IMR-90 (cell line): Measurements from ENCODE around the gene AFAP1L1. TPM values are rescaled to one million over a fixed set of nuclear protein-coding genes. Genes with fewer than 3 reads are reported as not detected.
A peak's percentile ranks its signal among the peaks of the same experiment; 100 is the strongest.

ENCODE experiments used
- ATAC-seq: fragments of 200-7000 bp; cut with Tn5 transposase; 2 replicates; pipeline ENCODE4 v1.9.1; 2020; ENCODE audit warnings: low read depth, mild to moderate bottlenecking, moderate library complexity
- BruUV-seq: library from RNA; stranded (reverse); fragments of 400-500 nt; replicated peaks from 2 replicates; lab custom pipeline; 2021; lab: Mats Ljungman, UMichigan
- CTCF ChIA-PET: fragments of 300-600 bp; formaldehyde crosslinking; extraction: SDS; loops from one replicate; lab custom pipeline; 2021; ENCODE audit warnings: antibody characterized with exemption; lab: Yijun Ruan, JAX
- POLR2A ChIA-PET: fragments of 300-600 bp; sonication (Branson Sonifier 250); formaldehyde crosslinking; loops from one replicate; lab custom pipeline; 2022; ENCODE audit warnings: antibody characterized with exemption; ENCODE audit not compliant: unreplicated experiment; lab: Charles Lee
- DNase-seq: peaks from one replicate; pipeline ENCODE4 v3.0.0; 2013
- H2AFZ ChIP-seq: replicated peaks from 2 replicates; pipeline ENCODE3; 2013; ENCODE audit warnings: low read length, mild to moderate bottlenecking; ENCODE audit not compliant: poor library complexity
- H2AK5ac ChIP-seq: 2 replicates; pipeline ENCODE4 v1.6.1; 2013; ENCODE audit warnings: low read depth, low read length, inconsistent platforms
- H2AK9ac ChIP-seq: replicated peaks from 2 replicates; pipeline ENCODE3; 2013; ENCODE audit warnings: mild to moderate bottlenecking, low read depth, low read length, moderate library complexity; ENCODE audit not compliant: poor library complexity
- H2BK120ac ChIP-seq: 2 replicates; pipeline ENCODE4 v1.6.1; 2013; ENCODE audit warnings: low read depth, low read length, inconsistent platforms
- H2BK15ac ChIP-seq: 3 replicates; pipeline ENCODE4 v1.6.1; 2013; ENCODE audit warnings: low read depth, low read length, inconsistent platforms
- H2BK20ac ChIP-seq: 2 replicates; pipeline ENCODE4 v1.6.1; 2013; ENCODE audit warnings: low read depth, mild to moderate bottlenecking, inconsistent platforms, low read length, moderate library complexity
- H2BK5ac ChIP-seq: 2 replicates; pipeline ENCODE4 v1.6.1; 2013; ENCODE audit warnings: mild to moderate bottlenecking, low read depth, low read length, inconsistent platforms; ENCODE audit not compliant: poor library complexity, severe bottlenecking
- H3K14ac ChIP-seq: replicated peaks from 2 replicates; pipeline ENCODE4 v1.6.1; 2013; ENCODE audit warnings: low read depth, low read length, inconsistent platforms
- H3K18ac ChIP-seq: 2 replicates; pipeline ENCODE4 v1.6.1; 2013; ENCODE audit warnings: low read depth, low read length, control low read depth
- H3K23ac ChIP-seq: 2 replicates; pipeline ENCODE4 v1.6.1; 2013; ENCODE audit warnings: low read depth, low read length, inconsistent platforms
- H3K27ac ChIP-seq: 2 replicates; pipeline ENCODE4 v1.5.1; 2013; ENCODE audit warnings: mild to moderate bottlenecking, control low read depth, low read length; ENCODE audit not compliant: insufficient read depth
- H3K27me3 ChIP-seq: 2 replicates; pipeline ENCODE4 v1.6.1; 2013; ENCODE audit warnings: low read length; ENCODE audit not compliant: control insufficient read depth, insufficient read depth
- H3K36me3 ChIP-seq: 2 replicates; pipeline ENCODE4 v1.6.1; 2013; ENCODE audit warnings: low read length, mixed read lengths; ENCODE audit not compliant: control insufficient read depth, insufficient read depth
- H3K4ac ChIP-seq: 2 replicates; pipeline ENCODE4 v1.6.1; 2013; ENCODE audit warnings: low read depth, low read length, inconsistent platforms
- H3K4me1 ChIP-seq: 2 replicates; pipeline ENCODE4 v1.6.1; 2013; ENCODE audit warnings: low read length, mixed read lengths; ENCODE audit not compliant: control insufficient read depth, insufficient read depth
- H3K4me2 ChIP-seq: 2 replicates; pipeline ENCODE4 v1.6.1; 2013; ENCODE audit warnings: low read depth, mild to moderate bottlenecking, control low read depth, low read length, moderate library complexity
- H3K4me3 ChIP-seq: 2 replicates; pipeline ENCODE4 v1.5.1; 2013; ENCODE audit warnings: low read depth, mild to moderate bottlenecking, control low read depth, low read length, moderate library complexity; ENCODE audit not compliant: insufficient read depth
- H3K56ac ChIP-seq: 2 replicates; pipeline ENCODE4 v1.6.1; 2013; ENCODE audit warnings: low read length, inconsistent platforms; ENCODE audit not compliant: insufficient read depth; ENCODE audit errors: extremely low read depth
- H3K79me1 ChIP-seq, 2 experiments: 2 replicates each; pipeline ENCODE4 v1.6.1; 2013; ENCODE audit warnings: low read length in 2 of 2, inconsistent platforms in 1 of 2, low read depth in 1 of 2
- H3K9ac ChIP-seq: 2 replicates; pipeline ENCODE4 v1.6.1; 2013; ENCODE audit warnings: low read depth, low read length, control low read depth
- H3K9me1 ChIP-seq: 2 replicates; pipeline ENCODE4 v1.6.1; 2013; ENCODE audit warnings: low read length, inconsistent platforms; ENCODE audit not compliant: insufficient read depth
- H3K9me3 ChIP-seq: 2 replicates; pipeline ENCODE4 v1.6.1; 2013; ENCODE audit warnings: low read length; ENCODE audit not compliant: control insufficient read depth, insufficient read depth
- H4K20me1 ChIP-seq: 2 replicates; pipeline ENCODE4 v1.6.1; 2013; ENCODE audit warnings: low read length, inconsistent platforms; ENCODE audit not compliant: insufficient read depth
- H4K5ac ChIP-seq: 2 replicates; pipeline ENCODE4 v1.6.1; 2013; ENCODE audit warnings: mild to moderate bottlenecking, low read depth, low read length, control low read depth
- H4K8ac ChIP-seq, 2 experiments: 2 replicates each; pipeline ENCODE4 v1.6.1; 2013; ENCODE audit warnings: low read depth in 2 of 2, low read length in 2 of 2, control low read depth in 1 of 2, inconsistent platforms in 1 of 2
- H4K91ac ChIP-seq: 2 replicates; pipeline ENCODE4 v1.6.1; 2013; ENCODE audit warnings: low read depth, low read length, inconsistent platforms; ENCODE audit not compliant: insufficient read depth
- BHLHE40 ChIP-seq: fragments of 150-350 bp; IDR thresholded peaks from 2 replicates; pipeline ENCODE4 v1.6.1; 2016; ENCODE audit warnings: mild to moderate bottlenecking, low read depth, low read length
- ELK1 ChIP-seq: fragments of 150-350 bp; IDR thresholded peaks from 2 replicates; pipeline ENCODE4 v1.6.1; 2016; ENCODE audit warnings: low read depth, mild to moderate bottlenecking, low read length, moderate library complexity, borderline replicate concordance
- FOS ChIP-seq: fragments of 150-350 bp; IDR thresholded peaks from 2 replicates; pipeline ENCODE4 v1.6.1; 2016; ENCODE audit warnings: low read depth, low read length
- MAZ ChIP-seq: IDR thresholded peaks from 2 replicates; pipeline ENCODE4 v1.6.1; 2012; ENCODE audit warnings: low read depth, mild to moderate bottlenecking, low read length, improper control_type of control experiment, moderate library complexity, borderline replicate concordance
- POLR2A ChIP-seq: IDR thresholded peaks from 2 replicates; pipeline ENCODE4 v1.6.1; 2012; ENCODE audit warnings: mild to moderate bottlenecking, low read depth, low read length
- RAD21 ChIP-seq: IDR thresholded peaks from 2 replicates; pipeline ENCODE4 v1.6.1; 2012; ENCODE audit warnings: low read length, improper control_type of control experiment
- RCOR1 ChIP-seq: IDR thresholded peaks from 2 replicates; pipeline ENCODE4 v1.6.1; 2012; ENCODE audit warnings: mild to moderate bottlenecking, low read length, improper control_type of control experiment; ENCODE audit not compliant: insufficient replicate concordance
- RFX5 ChIP-seq: IDR thresholded peaks from 2 replicates; pipeline ENCODE4 v1.8.0; 2012; ENCODE audit warnings: low read depth, mild to moderate bottlenecking, low read length, moderate library complexity
- WGBS, 2 experiments: methylation state at CpG; one replicate each; pipeline versions ENCODE4 v1.1.5 to v1.1.7; 2013; ENCODE audit warnings: missing lambda C conversion rate in 2 of 2; ENCODE audit not compliant: insufficient read length in 1 of 2; ENCODE audit errors: extremely low coverage in 2 of 2; 5-methylcytosine and 5-hydroxymethylcytosine counted together
- dilution Hi-C: fragments of 300-500 bp; cut with HindIII; formaldehyde crosslinking; loops from one replicate; pipeline ENCODE4 v1.14.3; 2018; ENCODE audit warnings: low sequenced_read_pairs; ENCODE audit not compliant: unreplicated experiment
- in situ Hi-C: fragments of 300-500 bp; cut with MboI; formaldehyde crosslinking; loops from 3 replicates; pipeline ENCODE4 v1.14.3; 2019; ENCODE audit warnings: low sequenced_read_pairs, inconsistent platforms, mixed read lengths
- intact Hi-C: fragments of 100-400 bp; cut with micrococcal nuclease; formaldehyde crosslinking; loops from 2 replicates; pipeline ENCODE4 v1.10.0; 2022
- polyA plus RNA-seq, 3 experiments: library from polyadenylated mRNA; depleted of rRNA; stranded (reverse); fragments of >200 nt; gene quantifications; 2 replicates each; pipeline ENCODE4 v1.2.3, GENCODE V29; 2012; ENCODE audit warnings: low replicate concordance in 1 of 3
- total RNA-seq: library from RNA; depleted of rRNA; stranded (reverse); fragments of >200 nt; gene quantifications from 2 replicates; pipeline ENCODE4 v1.2.3, GENCODE V29; 2012

The AFAP1L1 gene
- total and polyA plus RNA-seq, 2 of the 4 experiments (the other 2 are of a cell fraction) = 3.3 to 5.7 TPM

- H4K8ac ChIP-seq = no peak overlapping the region
- ATAC-seq (no peak), DNase-seq (no peak)
- H2AK5ac ChIP-seq = peak overlapping the region; percentile 14; the same call in 1 of the 2 replicates
- H4K91ac ChIP-seq = no peak overlapping the region
- H2BK15ac ChIP-seq = no peak overlapping the region
- peak overlapping the region; percentile 9; the same call in 1 of the 2 replicates for H3K4ac ChIP-seq
- no peaks in the 10 kb centered on the region for H3K27me3 ChIP-seq
- peaks cover 17 to 40% of the 10 kb centered on the region in 2 experiments; a peak in 3 of 4 replicates for H3K79me1 ChIP-seq
- H4K5ac ChIP-seq = 0 out of 2 replicates have a peak overlapping the region, but pooled peaks have one; percentile 25
- peaks cover 35% of the 10 kb centered on the region for H3K4me1 ChIP-seq
- H3K18ac ChIP-seq = no peak overlapping the region
- H3K56ac ChIP-seq = no peak overlapping the region
- no peak overlapping the region for H3K4me3 ChIP-seq
- ChIA-PET CTCF (no interaction called here), POLR2A (no interaction called here)
- H3K23ac ChIP-seq = no peak overlapping the region
- H2BK5ac ChIP-seq = no peak overlapping the region
- H2BK120ac ChIP-seq = no peak overlapping the region
- H3K9me1 ChIP-seq = peaks cover 25% of the 10 kb centered on the region
- WGBS, 2 experiments = 100% methylated on average over 2 of the region's 5 CpGs; no CpG with 5 or more reads in 1 of the 2 experiments
- H3K36me3 ChIP-seq = peaks cover 5% of the 10 kb centered on the region
- H2AK9ac ChIP-seq = no peak overlapping the region
- peaks cover 3% of the 10 kb centered on the region; the same call in 1 of the 2 replicates for H4K20me1 ChIP-seq
- no peak overlapping the region for H3K9ac ChIP-seq
- BruUV-seq = no TSS peak
- H3K14ac ChIP-seq = no peak overlapping the region
- no peak overlapping the region for H2BK20ac ChIP-seq
- in situ Hi-C loops = no loop called here
- no peak for TF ChIP-seq POLR2A
- TF ChIP-seq RAD21 = no peak
- no peak for TF ChIP-seq FOS
- TF ChIP-seq BHLHE40 = no peak
- no peak for TF ChIP-seq RCOR1
- TF ChIP-seq ELK1 = no peak
- TF ChIP-seq MAZ = no peak
- TF ChIP-seq RFX5 = no peak
- intact Hi-C loops = no loop called here
- H3K9me3 ChIP-seq = no peaks in the 10 kb centered on the region
- H3K27ac ChIP-seq = no peak overlapping the region
- dilution Hi-C loops = no loop called here
- H3K4me2 ChIP-seq = no peak overlapping the region
- no peak overlapping the region for H2AFZ ChIP-seq
These were observed 47.4 kb upstream of the AFAP1L1 start for GRCh38 chr5:149224282-149224681.
